Stimulated activated CD4-positive, alpha-beta T cell treated with anti-CD3 and anti-CD28 coated beads, TNF-alpha, amount 100 ng/mL, for 1 hour (primary cell): ENCODE results near the gene MAML2.
"Not testable (repeated sequence)": the region's sequence is repeated elsewhere in the genome, so short reads cannot be mapped to it uniquely, and the experiment has no call there.

ENCODE experiments used
- DNase-seq, 3 donors: peaks; one replicate each; pipeline ENCODE4 v3.0.0-alpha.2; 2020; ENCODE audit warnings: low read depth in 3 of 3, low spot score in 1 of 3

The MAML2 gene

GRCh38 chr11:96293598-96294021 lies 49.4 kb downstream of the MAML2 start:
- no peak for DNase-seq

- DNase-seq, result no peak
Measured at GRCh38 chr11:96293109-96293508, 49.9 kb downstream of the MAML2 start.

GRCh38 chr11:96292291-96293010 lies 50.5 kb downstream of the MAML2 start:
- DNase-seq, result no peak

GRCh38 chr11:96290631-96291030 lies 52.4 kb downstream of the MAML2 start:
- DNase-seq, result no peak

DNA sequence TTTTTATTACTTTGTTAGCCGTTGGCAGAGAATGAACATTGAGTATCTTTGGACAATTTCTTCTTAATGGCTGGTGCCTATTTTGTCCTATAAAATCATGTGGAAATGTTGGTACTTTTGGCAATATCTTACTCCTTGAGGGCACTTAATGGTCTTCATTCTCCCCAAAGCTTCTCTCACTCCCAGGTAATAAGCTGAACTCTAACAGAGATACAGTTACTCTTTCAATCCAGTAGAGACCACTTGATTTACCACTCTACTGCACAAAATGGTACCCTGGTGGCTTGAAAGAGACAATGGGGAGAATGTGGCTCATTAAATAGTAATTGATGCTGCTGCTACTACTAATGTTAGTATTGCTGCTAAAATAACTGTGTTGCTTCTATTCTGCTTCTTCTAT lies 53.0 kb downstream of the MAML2 start:
- no peak for DNase-seq

DNA sequence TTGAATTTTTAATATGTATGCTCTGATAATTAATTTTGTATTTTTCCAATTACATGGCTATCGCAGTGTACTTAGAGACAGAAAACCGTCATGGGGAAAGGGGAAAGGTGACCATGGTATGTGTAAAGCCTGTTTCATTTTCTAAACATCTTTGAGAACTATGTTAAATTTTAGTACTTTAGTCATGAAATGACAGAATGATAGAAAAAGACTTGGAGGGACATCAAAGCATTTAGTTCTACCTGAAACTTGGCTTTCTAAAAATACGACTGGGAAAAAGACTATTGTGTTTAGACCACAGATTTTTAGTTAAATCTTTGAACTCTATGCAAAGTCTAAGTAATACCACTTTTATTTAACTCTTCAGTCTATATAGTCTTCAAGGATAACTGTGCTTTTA lies 54.1 kb downstream of the MAML2 start:
- no peak for DNase-seq

DNA sequence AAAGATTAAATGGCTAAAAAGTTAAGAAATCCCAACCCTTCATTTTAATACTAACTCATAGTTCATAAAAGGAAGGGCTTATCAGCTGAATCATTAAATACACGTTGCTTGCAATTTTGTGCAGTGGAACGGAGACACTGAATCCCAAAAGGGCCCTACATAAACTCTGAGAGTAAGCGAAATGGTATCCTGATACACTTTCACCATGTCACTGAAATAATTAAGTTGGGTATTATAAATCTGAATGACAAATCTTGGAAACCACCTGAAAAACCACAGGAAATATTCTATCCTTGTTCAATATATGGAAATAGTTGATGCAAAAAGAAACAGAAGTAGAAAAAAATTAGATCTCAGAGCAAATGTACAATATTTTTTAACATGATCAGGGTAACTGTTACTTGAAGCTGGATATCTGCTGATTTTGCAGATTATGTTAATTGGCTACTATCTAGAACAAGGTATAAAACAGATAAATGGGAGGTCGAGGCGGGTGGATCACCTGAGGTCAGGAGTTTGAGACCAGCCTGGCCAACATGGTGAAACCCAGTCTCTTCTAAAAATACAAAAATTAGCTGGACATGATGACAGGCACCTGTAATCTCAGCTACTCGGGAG lies 55.1 kb downstream of the MAML2 start:
- DNase-seq, result no peak

DNA sequence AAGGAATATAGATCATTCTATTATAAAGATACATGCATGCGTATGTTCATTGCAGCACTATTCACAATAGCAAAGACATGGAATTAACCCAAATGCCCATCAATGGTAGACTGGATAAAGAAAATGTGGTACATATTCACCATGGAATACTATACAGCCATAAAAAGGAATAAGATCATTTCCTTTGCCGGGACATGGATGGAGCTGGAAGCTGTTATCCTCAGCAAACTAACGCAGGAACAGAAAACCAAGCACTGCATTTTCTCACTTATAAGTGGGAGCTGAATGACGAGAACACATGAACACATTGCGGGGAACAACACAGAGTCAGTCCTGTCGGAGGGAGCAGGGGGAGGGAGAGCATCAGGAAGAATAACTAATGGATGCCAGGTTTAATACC lies 57.0 kb downstream of the MAML2 start:
- not testable (repeated sequence) for DNase-seq

- no peak for DNase-seq
Measured at GRCh38 chr11:96284917-96285316, 58.1 kb downstream of the MAML2 start.

- DNase-seq, result no peak
Measured at GRCh38 chr11:96284401-96284800, 58.6 kb downstream of the MAML2 start.

GRCh38 chr11:96282625-96283220 lies 60.3 kb downstream of the MAML2 start:
- no peak for DNase-seq

DNA sequence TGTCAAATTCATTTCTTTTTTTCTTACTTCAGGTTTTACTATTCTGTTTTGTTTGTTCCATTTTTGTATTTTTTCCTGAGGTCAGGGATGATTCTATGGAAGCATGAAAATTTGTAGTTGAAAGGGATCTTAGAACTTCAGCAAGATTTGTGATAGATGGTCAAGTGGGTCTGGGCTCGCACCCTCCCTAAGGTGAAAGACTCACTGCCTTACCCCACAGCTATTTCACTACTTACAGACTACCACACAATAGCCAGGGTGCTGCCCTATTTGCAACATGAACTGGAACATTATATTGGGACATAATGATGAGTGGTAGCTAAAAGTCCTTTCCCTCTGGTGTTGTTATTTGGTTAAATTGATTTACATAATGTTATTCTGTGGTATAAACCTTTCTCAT lies 62.6 kb downstream of the MAML2 start:
- DNase-seq, result no peak

GRCh38 chr11:96279896-96280290 lies 63.1 kb downstream of the MAML2 start:
- no peak for DNase-seq

- no peak for DNase-seq
Measured at GRCh38 chr11:96279018-96279895, 63.7 kb downstream of the MAML2 start.

DNA sequence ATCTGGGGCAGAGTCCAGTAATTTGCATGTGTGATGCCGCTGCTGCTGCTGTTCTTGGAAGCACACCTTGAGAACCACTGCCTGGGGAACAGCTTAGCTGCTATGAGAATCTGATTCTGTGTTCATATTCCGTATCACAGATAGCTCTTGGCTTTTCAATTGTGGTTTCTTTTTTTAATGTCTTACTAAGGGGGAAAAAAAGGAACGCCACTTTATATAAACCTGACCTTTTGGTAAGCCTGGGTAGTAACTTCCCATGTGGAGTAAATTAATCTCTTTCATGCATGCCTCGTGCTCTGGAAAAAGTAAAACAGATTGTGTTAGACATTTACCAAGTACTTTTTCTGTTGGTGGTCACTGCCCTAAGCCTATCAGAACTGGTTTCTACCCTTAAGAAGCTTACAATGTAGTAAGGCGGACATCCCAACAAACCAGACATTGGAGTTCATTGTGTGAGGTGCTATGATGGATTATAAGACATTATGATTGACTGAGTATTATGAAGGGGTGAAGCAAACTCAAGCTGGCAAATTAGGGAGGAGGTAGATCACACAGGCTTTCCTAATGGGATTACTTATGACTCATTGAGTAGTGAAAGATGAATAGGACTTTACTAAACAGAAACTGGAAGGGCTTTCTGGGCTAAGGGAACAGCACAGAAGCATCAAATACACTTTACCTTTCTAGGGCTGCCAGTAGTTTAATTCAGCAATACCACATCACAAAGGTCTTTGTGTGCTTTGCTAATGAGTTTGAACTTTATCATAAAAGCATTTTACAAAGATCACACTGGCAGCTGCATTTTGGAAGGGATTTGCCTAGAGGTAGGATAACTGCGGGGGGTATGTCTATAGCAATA lies 64.7 kb downstream of the MAML2 start:
- DNase-seq, result no peak

GRCh38 chr11:96277696-96278038 lies 65.3 kb downstream of the MAML2 start:
- DNase-seq, result no peak

DNA sequence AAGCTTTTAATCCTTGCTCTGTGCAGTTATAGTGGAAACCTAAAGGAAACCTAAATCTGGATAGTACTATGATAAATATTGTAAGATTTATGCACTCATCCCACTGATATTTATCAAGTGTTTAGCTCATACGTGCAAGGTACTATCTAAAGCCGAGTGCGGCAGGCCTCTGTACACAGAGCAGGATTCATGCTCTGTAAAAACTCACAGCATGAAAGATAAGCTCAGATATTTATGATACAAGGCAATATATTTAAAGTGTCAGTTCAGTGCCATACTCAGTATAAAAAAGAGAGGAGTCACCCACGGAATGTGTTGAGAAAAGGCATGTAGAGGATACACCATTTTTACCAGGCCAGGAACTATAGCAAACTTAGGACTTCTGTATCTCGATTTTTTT lies 66.2 kb downstream of the MAML2 start:
- DNase-seq, result no peak

- no peak for DNase-seq
Measured at GRCh38 chr11:96275801-96276594, 67.0 kb downstream of the MAML2 start.

GRCh38 chr11:96273507-96273906 lies 69.5 kb downstream of the MAML2 start:
- DNase-seq, result no peak
